Activated naive CD8-positive, alpha-beta T cell (primary cell): Measurements from ENCODE around the gene BEND7.
"Not testable (repeated sequence)": the region's sequence is repeated elsewhere in the genome, so short reads cannot be mapped to it uniquely, and the experiment has no call there.

Experiments
- H3K27ac Mint-ChIP-seq: one replicate; pipeline ENCODE4 v1.8.0; 2021; ENCODE audit warnings: mixed read lengths
- H3K27me3 Mint-ChIP-seq: one replicate; pipeline ENCODE4 v1.8.0; 2021; ENCODE audit warnings: mixed read lengths
- H3K36me3 Mint-ChIP-seq: one replicate; pipeline ENCODE4 v1.8.0; 2021; ENCODE audit warnings: mixed read lengths
- H3K4me1 Mint-ChIP-seq: one replicate; pipeline ENCODE4 v1.8.0; 2021; ENCODE audit warnings: low read depth, mixed read lengths
- H3K4me3 Mint-ChIP-seq: one replicate; pipeline ENCODE4 v1.8.0; 2021; ENCODE audit warnings: mild to moderate bottlenecking, mixed read lengths
- H3K9me3 Mint-ChIP-seq: one replicate; pipeline ENCODE4 v1.8.0; 2021; ENCODE audit warnings: low read depth, mixed read lengths

The BEND7 gene, protein sequence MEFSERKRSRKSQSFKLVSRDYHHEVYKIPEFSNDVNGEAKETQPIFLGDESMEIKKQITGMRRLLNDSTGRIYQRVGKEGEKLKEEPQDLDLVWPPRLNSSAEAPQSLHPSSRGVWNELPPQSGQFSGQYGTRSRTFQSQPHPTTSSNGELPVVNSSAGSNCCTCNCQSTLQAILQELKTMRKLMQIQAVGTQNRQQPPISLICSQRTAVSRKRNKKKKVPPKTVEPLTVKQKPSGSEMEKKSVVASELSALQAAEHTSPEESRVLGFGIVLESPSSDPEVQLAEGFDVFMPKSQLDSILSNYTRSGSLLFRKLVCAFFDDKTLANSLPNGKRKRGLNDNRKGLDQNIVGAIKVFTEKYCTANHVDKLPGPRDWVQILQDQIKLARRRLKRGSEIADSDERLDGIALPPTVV

DNA sequence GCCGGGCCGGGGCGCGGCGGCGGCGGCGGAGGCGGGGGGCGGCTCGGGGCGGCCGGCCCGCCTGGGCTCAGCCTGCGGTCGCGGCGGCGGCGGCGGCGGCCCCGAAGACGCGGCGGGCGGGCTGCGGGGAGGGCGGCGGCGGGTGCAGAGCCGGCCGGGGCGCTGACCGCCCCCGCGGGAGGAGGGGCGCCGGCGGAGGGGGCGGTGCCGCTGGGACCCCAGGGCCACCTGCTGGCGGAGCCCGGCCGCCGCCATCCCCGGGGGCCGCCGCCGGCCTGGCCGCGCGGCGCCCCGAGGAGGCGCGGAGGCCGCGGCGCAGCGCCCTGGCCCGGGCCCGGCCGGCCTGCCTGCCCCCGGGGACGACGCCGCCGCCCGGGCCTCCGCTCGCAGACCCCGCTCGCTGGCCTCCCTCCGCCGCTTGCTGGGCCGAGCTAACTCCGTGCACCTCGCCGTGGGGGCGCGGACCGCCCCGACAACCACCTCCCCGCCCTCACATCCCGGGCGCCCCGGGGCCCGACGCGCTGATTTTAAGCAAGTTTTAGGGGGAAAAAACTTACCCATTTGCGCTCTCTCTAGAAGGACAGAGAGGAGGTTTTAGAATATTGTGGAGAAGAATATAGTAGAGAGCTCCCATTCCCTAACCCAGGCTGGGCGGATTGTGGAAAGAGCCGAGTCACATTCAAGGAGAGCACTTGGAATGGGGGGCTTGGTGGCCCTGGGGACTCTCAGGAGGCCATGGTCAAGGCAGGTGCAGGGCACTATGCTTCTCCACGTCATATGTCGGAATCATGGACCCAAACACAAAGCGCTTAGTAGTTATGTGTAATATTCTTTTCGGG lies at the start of gene BEND7:
Gene BEND7 (minus strand): TSS at position 140 of the 839 bp plus-strand sequence. CDS start 481 bp downstream, outside the sequence.
- H3K9me3 Mint-ChIP-seq: no peaks in the 10 kb centered on the region
- peak within 1 kb of the TSS; percentile 81 for H3K4me3 Mint-ChIP-seq
- H3K36me3 Mint-ChIP-seq: no peaks in the 10 kb centered on the region
- no peak within 1 kb of the TSS for H3K27ac Mint-ChIP-seq
- H3K4me1 Mint-ChIP-seq: peaks cover 12% of the 10 kb centered on the region
- H3K27me3 Mint-ChIP-seq: peaks cover 48% of the 10 kb centered on the region

DNA sequence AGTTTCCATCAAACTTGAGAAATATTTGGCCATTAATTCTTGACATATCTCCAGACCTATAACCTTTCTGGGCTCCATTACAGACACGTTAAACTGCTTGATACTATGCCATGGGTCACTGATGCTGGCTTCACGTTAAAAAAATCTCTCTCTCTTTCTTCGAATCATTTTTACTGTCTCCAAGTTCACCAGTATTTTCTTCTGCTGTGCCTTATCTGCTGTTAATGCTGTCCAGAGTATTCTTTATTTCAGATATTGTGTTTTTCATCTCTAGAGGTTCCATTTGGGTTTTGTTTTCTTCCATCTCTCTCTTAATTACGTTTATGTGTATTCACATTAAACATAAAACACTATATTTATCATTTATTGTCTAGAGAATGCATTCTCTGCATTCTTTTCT lies 45.1 kb upstream of the BEND7 start:
- peaks cover 5% of the 10 kb centered on the region for H3K27me3 Mint-ChIP-seq
- no peaks in the 10 kb centered on the region for H3K4me1 Mint-ChIP-seq
- no peaks in the 10 kb centered on the region for H3K9me3 Mint-ChIP-seq
- H3K27ac Mint-ChIP-seq: no peak overlapping the region
- no peak overlapping the region for H3K4me3 Mint-ChIP-seq
- H3K36me3 Mint-ChIP-seq: no peaks in the 10 kb centered on the region

DNA sequence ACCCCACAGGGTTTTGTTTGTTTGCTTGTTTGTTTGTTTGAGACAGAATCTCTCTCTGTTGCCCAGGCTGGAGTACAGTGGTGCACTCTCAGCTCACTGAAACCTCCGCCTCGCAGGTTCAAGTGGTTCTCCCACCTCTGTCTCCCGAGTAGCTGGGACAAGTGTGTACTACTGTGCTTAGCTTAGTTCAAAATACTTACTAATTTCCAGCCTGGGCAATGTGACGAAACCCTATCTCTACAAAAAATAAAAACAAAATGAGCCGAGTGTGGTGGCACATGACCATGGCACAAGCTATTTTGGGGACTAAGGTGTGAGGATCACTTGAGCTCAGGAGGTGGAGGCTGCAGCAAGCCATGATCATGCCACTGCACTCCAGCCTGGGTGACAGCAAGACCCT lies 42.7 kb upstream of the BEND7 start:
- Mint-ChIP-seq H3K36me3 (no peaks in the 10 kb centered on the region), H3K27ac (no peak overlapping the region), H3K27me3 (peaks cover 5% of the 10 kb centered on the region), H3K9me3 (no peaks in the 10 kb centered on the region), H3K4me3 (no peak overlapping the region), H3K4me1 (no peaks in the 10 kb centered on the region)

GRCh38 chr10:13567030-13567429 lies 38.2 kb upstream of the BEND7 start:
- Mint-ChIP-seq H3K27me3 (peaks cover 5% of the 10 kb centered on the region), H3K36me3 (no peaks in the 10 kb centered on the region), H3K9me3 (no peaks in the 10 kb centered on the region), H3K4me3 (no peak overlapping the region), H3K4me1 (no peaks in the 10 kb centered on the region), H3K27ac (no peak overlapping the region)

DNA sequence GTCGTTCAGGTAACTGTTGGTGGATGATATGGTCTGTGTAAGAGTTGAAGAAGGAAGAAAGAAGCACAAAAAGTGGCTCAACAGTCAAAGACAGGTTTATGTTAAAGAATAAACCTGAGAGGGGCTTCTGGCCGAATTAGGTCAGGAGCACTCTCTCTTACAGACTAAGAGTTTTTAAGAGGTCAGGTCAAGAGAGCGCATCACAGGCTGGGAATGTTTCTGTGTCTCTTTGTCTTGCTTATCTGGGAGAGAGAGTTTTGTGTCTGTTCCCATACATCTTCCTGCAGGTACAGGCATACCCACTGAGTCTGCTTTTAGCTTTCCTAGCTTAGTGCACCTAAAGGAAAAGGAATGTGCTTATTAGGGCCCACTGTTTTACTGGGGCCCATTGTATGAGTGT lies 35.8 kb upstream of the BEND7 start:
- Mint-ChIP-seq H3K27me3 (peaks cover 2% of the 10 kb centered on the region), H3K4me3 (no peak overlapping the region), H3K4me1 (no peaks in the 10 kb centered on the region), H3K36me3 (no peaks in the 10 kb centered on the region), H3K27ac (no peak overlapping the region), H3K9me3 (no peaks in the 10 kb centered on the region)

DNA sequence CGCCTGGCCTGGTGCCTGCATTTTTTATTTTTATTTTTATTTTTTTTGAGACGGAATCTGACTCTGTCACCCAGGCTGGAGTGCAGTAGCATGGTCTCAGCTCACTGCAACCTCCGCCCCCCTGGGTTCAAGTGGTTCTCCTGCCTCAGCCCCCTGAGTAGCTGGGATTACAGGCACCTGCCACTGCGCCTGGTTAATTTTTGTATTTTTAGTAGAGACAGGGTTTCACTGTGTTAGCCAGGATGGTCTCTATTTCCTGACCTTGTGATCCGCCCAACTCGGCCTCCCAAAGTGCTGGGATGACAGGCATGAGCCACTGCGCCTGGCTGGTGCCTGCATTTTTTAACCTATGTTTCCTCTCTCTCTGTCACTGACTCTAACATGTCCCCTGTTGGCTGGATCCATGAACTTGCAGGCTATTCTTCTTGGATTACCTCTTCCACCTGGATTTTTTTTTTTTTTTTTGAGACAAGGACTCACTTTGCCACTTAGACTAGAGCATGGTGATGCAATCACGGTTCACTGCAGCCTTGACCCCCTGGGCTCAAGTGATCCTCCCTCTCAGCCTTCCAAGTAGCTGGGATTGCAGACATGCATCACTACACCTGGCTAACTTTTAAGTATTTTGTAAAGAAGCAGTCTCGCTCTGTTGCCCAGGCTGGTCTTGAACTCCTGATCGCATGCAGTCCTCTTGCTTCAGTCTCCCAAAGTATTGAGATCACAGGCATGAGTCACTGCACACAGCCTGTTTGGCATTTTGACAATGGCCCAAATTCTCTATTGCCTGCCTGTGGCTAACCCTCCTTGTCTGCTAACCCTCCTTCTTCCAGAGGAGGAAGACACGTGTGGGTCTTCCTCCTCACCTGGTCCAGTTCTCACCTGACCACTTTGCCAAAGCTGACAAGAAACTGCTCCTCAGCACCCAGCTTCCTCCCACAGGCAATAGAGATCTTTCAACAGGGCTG lies 34.9 kb upstream of the BEND7 start:
- Mint-ChIP-seq H3K27me3 (peaks cover 2% of the 10 kb centered on the region), H3K9me3 (no peaks in the 10 kb centered on the region), H3K4me1 (no peaks in the 10 kb centered on the region), H3K4me3 (no peak overlapping the region), H3K27ac (no peak overlapping the region), H3K36me3 (no peaks in the 10 kb centered on the region)

GRCh38 chr10:13560597-13560996 lies 31.8 kb upstream of the BEND7 start:
- H3K9me3 Mint-ChIP-seq: peaks cover 3% of the 10 kb centered on the region
- no peak overlapping the region for H3K27ac Mint-ChIP-seq
- H3K27me3 Mint-ChIP-seq: peaks cover 2% of the 10 kb centered on the region
- H3K4me3 Mint-ChIP-seq: no peak overlapping the region
- H3K4me1 Mint-ChIP-seq: peaks cover 2% of the 10 kb centered on the region
- H3K36me3 Mint-ChIP-seq: no peaks in the 10 kb centered on the region

DNA sequence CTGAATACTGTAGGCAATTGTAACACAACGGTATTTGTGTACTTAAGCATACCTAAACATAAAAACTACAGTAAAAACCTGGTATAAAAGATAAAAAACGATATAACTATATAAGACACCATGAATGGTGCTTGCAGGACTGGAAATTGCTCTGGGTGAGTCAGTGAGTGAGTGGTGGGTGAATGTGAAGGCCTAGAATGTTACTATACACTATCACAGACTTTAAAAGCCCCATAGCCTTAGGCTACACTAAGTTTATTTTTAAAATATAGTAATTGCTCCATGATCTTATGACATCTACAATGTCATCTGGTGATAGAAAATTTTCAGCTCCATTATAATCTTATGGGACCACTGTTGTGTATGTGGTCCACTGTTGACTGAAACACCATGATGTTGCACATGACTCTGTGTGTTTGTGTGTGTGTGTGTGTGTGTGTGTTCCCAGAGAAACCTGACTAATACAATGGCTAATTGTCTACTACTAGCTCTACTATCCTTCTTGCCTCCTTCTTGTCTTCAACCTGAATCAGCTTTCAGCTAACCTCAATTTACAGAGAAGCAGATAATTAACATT lies 30.4 kb upstream of the BEND7 start:
- peaks cover 2% of the 10 kb centered on the region for H3K27me3 Mint-ChIP-seq
- H3K9me3 Mint-ChIP-seq: peaks cover 3% of the 10 kb centered on the region
- H3K4me3 Mint-ChIP-seq: no peak overlapping the region
- no peaks in the 10 kb centered on the region for H3K36me3 Mint-ChIP-seq
- H3K4me1 Mint-ChIP-seq: peaks cover 2% of the 10 kb centered on the region
- no peak overlapping the region for H3K27ac Mint-ChIP-seq

GRCh38 chr10:13555884-13556510 lies 27.2 kb upstream of the BEND7 start:
- H3K4me3 Mint-ChIP-seq: no peak overlapping the region
- H3K27me3 Mint-ChIP-seq: peaks cover 7% of the 10 kb centered on the region
- peaks cover 2% of the 10 kb centered on the region for H3K4me1 Mint-ChIP-seq
- peaks cover 10% of the 10 kb centered on the region for H3K9me3 Mint-ChIP-seq
- no peaks in the 10 kb centered on the region for H3K36me3 Mint-ChIP-seq
- H3K27ac Mint-ChIP-seq: no peak overlapping the region

- no peak overlapping the region for H3K27ac Mint-ChIP-seq
- peaks cover 11% of the 10 kb centered on the region for H3K36me3 Mint-ChIP-seq
- H3K4me3 Mint-ChIP-seq: no peak overlapping the region
- peaks cover 20% of the 10 kb centered on the region for H3K9me3 Mint-ChIP-seq
- H3K4me1 Mint-ChIP-seq: no peaks in the 10 kb centered on the region
- H3K27me3 Mint-ChIP-seq: peaks cover 24% of the 10 kb centered on the region
Measured at GRCh38 chr10:13550802-13551201, 22.0 kb upstream of the BEND7 start.

- peaks cover 4% of the 10 kb centered on the region for H3K36me3 Mint-ChIP-seq
- no peak overlapping the region for H3K4me3 Mint-ChIP-seq
- H3K4me1 Mint-ChIP-seq: no peaks in the 10 kb centered on the region
- no peak overlapping the region for H3K27ac Mint-ChIP-seq
- peaks cover 32% of the 10 kb centered on the region for H3K27me3 Mint-ChIP-seq
- no peaks in the 10 kb centered on the region for H3K9me3 Mint-ChIP-seq
Measured at GRCh38 chr10:13542533-13542932, 13.7 kb upstream of the BEND7 start.

DNA sequence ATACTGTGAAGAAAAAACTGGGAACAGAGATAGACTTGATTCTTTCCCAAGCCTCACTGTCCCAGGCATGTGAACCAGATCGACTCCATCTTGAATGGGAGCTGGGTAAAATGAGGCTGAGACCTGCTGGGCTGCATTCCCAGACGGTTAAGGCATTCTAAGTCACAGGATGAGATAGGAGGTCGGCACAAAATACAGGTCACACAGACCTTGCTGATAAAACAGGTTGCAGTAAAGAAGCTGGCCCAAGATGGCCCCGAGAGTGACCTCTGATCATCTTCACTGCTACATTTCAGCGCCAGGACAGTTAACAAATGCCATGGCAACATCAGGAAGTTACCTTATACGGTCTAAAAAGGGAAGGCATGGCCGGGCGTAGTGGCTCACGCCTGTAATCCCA lies 9.2 kb upstream of the BEND7 start:
- H3K4me3 Mint-ChIP-seq, H3K4me1 Mint-ChIP-seq: not testable (repeated sequence)
- H3K27me3 Mint-ChIP-seq: peaks cover 33% of the 10 kb centered on the region

GRCh38 chr10:13536674-13537366 lies 8.0 kb upstream of the BEND7 start:
- Mint-ChIP-seq H3K27ac (no peak overlapping the region), H3K36me3 (no peaks in the 10 kb centered on the region), H3K4me3 (no peak overlapping the region), H3K9me3 (no peaks in the 10 kb centered on the region), H3K4me1 (no peaks in the 10 kb centered on the region), H3K27me3 (peaks cover 36% of the 10 kb centered on the region)

More for the DNA sequence above, 9.2 kb upstream of the BEND7 start:
- H3K27ac Mint-ChIP-seq, H3K36me3 Mint-ChIP-seq, H3K9me3 Mint-ChIP-seq: not testable (repeated sequence)
